ENCODE measurements around the gene DTNB.

- no peak for TF ChIP-seq GATA3 (IDR thresholded peaks at IDR 0.05; ENCODE audit: low read depth, low read length)
- no peak for TF ChIP-seq GATA2 (IDR thresholded peaks at IDR 0.05; ENCODE audit: low read depth, low read length)
Measured at GRCh38 chr2:25655316-25655715, 18.1 kb downstream of the DTNB start.
